H9 (cell line): ENCODE data around the gene PCSK6. TPM values are rescaled to one million over a fixed set of nuclear protein-coding genes. Genes with fewer than 3 reads are reported as not detected.

Experiments
- DNase-seq: peaks from one replicate; pipeline ENCODE4 v3.0.0-alpha.2; 2017
- H2AFZ ChIP-seq: one replicate; pipeline ENCODE4 v1.6.1; 2013; ENCODE audit warnings: mild to moderate bottlenecking, low read length, control low read depth, moderate library complexity
- H2AK5ac ChIP-seq: 2 replicates; pipeline ENCODE4 v1.6.1; 2013; ENCODE audit warnings: low read length, control low read depth, mixed read lengths; ENCODE audit not compliant: insufficient read length
- H2BK120ac ChIP-seq: one replicate; pipeline ENCODE4 v1.6.1; 2013; ENCODE audit warnings: low read depth, mild to moderate bottlenecking, low read length, control low read depth, inconsistent platforms; ENCODE audit not compliant: poor library complexity, severe bottlenecking
- H2BK12ac ChIP-seq: 2 replicates; pipeline ENCODE4 v1.6.1; 2013; ENCODE audit warnings: low read length, control low read depth, mixed read lengths, low read depth; ENCODE audit not compliant: insufficient read length
- H2BK15ac ChIP-seq: 2 replicates; pipeline ENCODE4 v1.6.1; 2013; ENCODE audit warnings: low read depth, low read length, control low read depth
- H2BK20ac ChIP-seq: one replicate; pipeline ENCODE4 v1.6.1; 2013; ENCODE audit warnings: low read depth, mild to moderate bottlenecking, low read length, control low read depth, inconsistent platforms; ENCODE audit not compliant: poor library complexity, severe bottlenecking
- H2BK5ac ChIP-seq: 2 replicates; pipeline ENCODE4 v1.6.1; 2013; ENCODE audit warnings: low read length, control low read depth, mixed read lengths; ENCODE audit not compliant: insufficient read length
- H3K14ac ChIP-seq: 2 replicates; pipeline ENCODE4 v1.6.1; 2013; ENCODE audit warnings: low read length, control low read depth; ENCODE audit not compliant: insufficient read depth
- H3K18ac ChIP-seq: 2 replicates; pipeline ENCODE4 v1.6.1; 2013; ENCODE audit warnings: low read depth, mild to moderate bottlenecking, mixed read lengths, low read length, control low read depth; ENCODE audit not compliant: insufficient read length
- H3K23ac ChIP-seq: 2 replicates; pipeline ENCODE4 v1.6.1; 2013; ENCODE audit warnings: low read length, control low read depth, mixed read lengths, low read depth; ENCODE audit not compliant: insufficient read length
- H3K23me2 ChIP-seq: 2 replicates; pipeline ENCODE4 v1.6.1; 2013; ENCODE audit warnings: low read depth, mild to moderate bottlenecking, mixed read lengths, low read length, control low read depth; ENCODE audit not compliant: insufficient read length, poor library complexity, severe bottlenecking
- H3K27ac ChIP-seq: 2 replicates; pipeline ENCODE4 v1.5.1; 2013; ENCODE audit warnings: low read length, control low read depth, mixed read lengths, low read depth; ENCODE audit not compliant: insufficient read length
- H3K27me3 ChIP-seq: 2 replicates; pipeline ENCODE4 v1.6.1; 2013; ENCODE audit warnings: low read length, control low read depth, inconsistent platforms; ENCODE audit not compliant: insufficient read depth
- H3K4ac ChIP-seq: 2 replicates; pipeline ENCODE4 v1.6.1; 2013; ENCODE audit warnings: low read depth, mild to moderate bottlenecking, control low read depth, inconsistent platforms, low read length, moderate library complexity
- H3K4me1 ChIP-seq: 2 replicates; pipeline ENCODE4 v1.6.1; 2013; ENCODE audit warnings: low read length, control low read depth, inconsistent platforms; ENCODE audit not compliant: insufficient read depth
- H3K4me2 ChIP-seq: 2 replicates; pipeline ENCODE4 v1.6.1; 2013; ENCODE audit warnings: low read length, control low read depth, mixed read lengths; ENCODE audit not compliant: insufficient read length, insufficient read depth
- H3K56ac ChIP-seq: 2 replicates; pipeline ENCODE4 v1.6.1; 2013; ENCODE audit warnings: low read depth, mild to moderate bottlenecking, mixed read lengths, low read length, control low read depth; ENCODE audit not compliant: insufficient read length
- H3K79me1 ChIP-seq: 2 replicates; pipeline ENCODE4 v1.6.1; 2013; ENCODE audit warnings: low read depth, mild to moderate bottlenecking, moderate library complexity, low read length, control low read depth, inconsistent platforms; ENCODE audit not compliant: insufficient read depth, poor library complexity, severe bottlenecking
- H3K79me2 ChIP-seq: 2 replicates; pipeline ENCODE4 v1.6.1; 2013; ENCODE audit warnings: low read length, control low read depth, inconsistent platforms; ENCODE audit not compliant: insufficient read depth
- H3K9ac ChIP-seq: 2 replicates; pipeline ENCODE4 v1.6.1; 2013; ENCODE audit warnings: low read length, control low read depth, mixed read lengths; ENCODE audit not compliant: insufficient read length; ENCODE audit errors: extremely low read depth
- H3K9me3 ChIP-seq: one replicate; pipeline ENCODE4 v1.6.1; 2013; ENCODE audit warnings: low read depth, low read length, inconsistent platforms; ENCODE audit not compliant: control insufficient read depth
- H3T11ph ChIP-seq: one replicate; pipeline ENCODE4 v1.6.1; 2013; ENCODE audit warnings: mild to moderate bottlenecking, low read length, control low read depth, inconsistent platforms
- H4K20me1 ChIP-seq: one replicate; pipeline ENCODE4 v1.6.1; 2013; ENCODE audit not compliant: control insufficient read depth, insufficient read length, insufficient read depth
- H4K5ac ChIP-seq: 2 replicates; pipeline ENCODE4 v1.6.1; 2013; ENCODE audit warnings: low read depth, mild to moderate bottlenecking, mixed read lengths, low read length, control low read depth; ENCODE audit not compliant: insufficient read length
- H4K8ac ChIP-seq: replicated peaks from 2 replicates; pipeline ENCODE4 v1.6.1; 2013; ENCODE audit warnings: low read length, control low read depth, mixed read lengths, low read depth; ENCODE audit not compliant: insufficient read length
- H4K91ac ChIP-seq: 2 replicates; pipeline ENCODE4 v1.6.1; 2013; ENCODE audit warnings: low read depth, mild to moderate bottlenecking, moderate library complexity, mixed read lengths, low read length, control low read depth; ENCODE audit not compliant: insufficient read length
- H3K27ac Mint-ChIP-seq, 3 experiments: 2 replicates in 2 of 3; 3 replicates in 1 of 3; pipeline ENCODE4 v1.8.0; 2020 to 2021; ENCODE audit warnings: mixed read lengths in 3 of 3, mild to moderate bottlenecking in 1 of 3, moderate library complexity in 1 of 3
- H3K27me3 Mint-ChIP-seq: 2 replicates; pipeline ENCODE4 v1.8.0; 2021; ENCODE audit warnings: low read depth, mild to moderate bottlenecking, moderate library complexity, mixed read lengths
- H3K36me3 Mint-ChIP-seq, 3 experiments: 2 replicates in 2 of 3; 3 replicates in 1 of 3; pipeline ENCODE4 v1.8.0; 2020 to 2021; ENCODE audit warnings: low read depth in 3 of 3, mixed read lengths in 3 of 3; ENCODE audit not compliant: insufficient read depth in 1 of 3
- H3K4me1 Mint-ChIP-seq, 2 experiments: 2 replicates each; pipeline ENCODE4 v1.8.0; 2020; ENCODE audit warnings: mixed read lengths in 2 of 2
- H3K4me3 Mint-ChIP-seq, 2 experiments: 2 replicates in 1 of 2; 3 replicates in 1 of 2; pipeline ENCODE4 v1.8.0; 2020 to 2021; ENCODE audit warnings: mild to moderate bottlenecking in 2 of 2, mixed read lengths in 2 of 2, moderate library complexity in 1 of 2
- H3K9me3 Mint-ChIP-seq, 2 experiments: 2 replicates in 1 of 2; 3 replicates in 1 of 2; pipeline ENCODE4 v1.8.0; 2020; ENCODE audit warnings: mild to moderate bottlenecking in 2 of 2, mixed read lengths in 2 of 2, moderate library complexity in 1 of 2
- WGBS: extraction: QIAGEN DNeasy Blood & Tissue Kit; methylation state at CpG from one replicate; pipeline ENCODE4 v1.1.7; 2013; ENCODE audit warnings: missing lambda C conversion rate, low lambda C conversion rate, mixed read lengths; ENCODE audit not compliant: insufficient read length; ENCODE audit errors: extremely low coverage; 5-methylcytosine and 5-hydroxymethylcytosine counted together
- total RNA-seq: library from RNA; stranded (reverse); gene quantifications from 2 replicates; pipeline ENCODE4 v1.2.1, GENCODE V29; 2021
- TF ChIP-seq, protein P1 (sequence below): fragments of 200-600 bp; sonication (generic); conservative IDR thresholded peaks from 3 replicates; pipeline ENCODE4 v1.8.0; 2021; ENCODE audit warnings: antibody characterized with exemption, mild to moderate bottlenecking

PCSK6 gene
- total RNA-seq, 1 experiment from 2014 or later: 4.0 TPM

DNA sequence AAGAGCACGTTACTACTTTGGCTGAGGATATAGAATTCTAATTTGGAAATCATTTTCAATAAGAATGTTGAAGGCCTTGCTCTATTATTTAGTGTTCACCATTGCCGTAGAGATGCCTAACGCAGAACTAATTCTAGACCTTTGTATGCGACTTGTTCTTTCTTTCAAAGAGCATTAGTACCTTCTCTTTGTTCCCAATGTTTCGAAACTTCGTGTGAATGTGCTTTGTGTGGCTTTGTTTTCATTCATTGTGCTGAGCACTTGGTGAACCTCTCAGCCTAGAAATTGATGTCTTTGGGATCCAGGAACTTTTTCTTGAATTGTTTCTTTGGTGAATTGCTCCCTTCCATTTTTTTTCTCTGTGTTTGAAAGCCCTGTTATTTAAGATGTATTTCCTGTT, 19.8 kb upstream of the PCSK6 start:
- Histone ChIP-seq H3K27me3 (no peaks in the 10 kb centered on the region), H4K20me1 (no peaks in the 10 kb centered on the region), H4K91ac (no peak overlapping the region), H3K79me2 (no peaks in the 10 kb centered on the region), H3K4me2 (no peak overlapping the region), H3K4ac (no peak overlapping the region), H2BK20ac (no peak overlapping the region), H2AFZ (no peak overlapping the region), H2AK5ac (no peak overlapping the region), H3K18ac (no peak overlapping the region), H3T11ph (no peak overlapping the region), H3K14ac (no peak overlapping the region), H3K79me1 (no peaks in the 10 kb centered on the region), H4K8ac (no peak overlapping the region), H3K23me2 (no peaks in the 10 kb centered on the region), H3K4me1 (no peaks in the 10 kb centered on the region), H2BK12ac (no peak overlapping the region), H3K9me3 (no peaks in the 10 kb centered on the region), H3K56ac (no peak overlapping the region), H2BK5ac (no peak overlapping the region), H2BK120ac (no peak overlapping the region), H4K5ac (no peak overlapping the region), H3K27ac (no peak overlapping the region), H2BK15ac (no peak overlapping the region), H3K9ac (no peak overlapping the region), H3K23ac (no peak overlapping the region)
- peaks cover 13% of the 10 kb centered on the region for H3K27me3 Mint-ChIP-seq
- H3K36me3 Mint-ChIP-seq: no peaks in the 10 kb centered on the region
- no CpG with 5 or more reads among the region's 6 CpGs for WGBS
- no peak overlapping the region for H3K4me3 Mint-ChIP-seq
- no peak for DNase-seq
- H3K27ac Mint-ChIP-seq: 0 out of 7 replicates have a peak overlapping the region, but pooled peaks of 1 of the 3 experiments have one; percentile 34
- no peaks in the 10 kb centered on the region for H3K9me3 Mint-ChIP-seq
- peaks cover 0 to 7% of the 10 kb centered on the region in 2 experiments; a peak in 1 of 4 replicates for H3K4me1 Mint-ChIP-seq
- TF ChIP-seq, protein P1, sequence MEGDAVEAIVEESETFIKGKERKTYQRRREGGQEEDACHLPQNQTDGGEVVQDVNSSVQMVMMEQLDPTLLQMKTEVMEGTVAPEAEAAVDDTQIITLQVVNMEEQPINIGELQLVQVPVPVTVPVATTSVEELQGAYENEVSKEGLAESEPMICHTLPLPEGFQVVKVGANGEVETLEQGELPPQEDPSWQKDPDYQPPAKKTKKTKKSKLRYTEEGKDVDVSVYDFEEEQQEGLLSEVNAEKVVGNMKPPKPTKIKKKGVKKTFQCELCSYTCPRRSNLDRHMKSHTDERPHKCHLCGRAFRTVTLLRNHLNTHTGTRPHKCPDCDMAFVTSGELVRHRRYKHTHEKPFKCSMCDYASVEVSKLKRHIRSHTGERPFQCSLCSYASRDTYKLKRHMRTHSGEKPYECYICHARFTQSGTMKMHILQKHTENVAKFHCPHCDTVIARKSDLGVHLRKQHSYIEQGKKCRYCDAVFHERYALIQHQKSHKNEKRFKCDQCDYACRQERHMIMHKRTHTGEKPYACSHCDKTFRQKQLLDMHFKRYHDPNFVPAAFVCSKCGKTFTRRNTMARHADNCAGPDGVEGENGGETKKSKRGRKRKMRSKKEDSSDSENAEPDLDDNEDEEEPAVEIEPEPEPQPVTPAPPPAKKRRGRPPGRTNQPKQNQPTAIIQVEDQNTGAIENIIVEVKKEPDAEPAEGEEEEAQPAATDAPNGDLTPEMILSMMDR: no peak
